ENCODE results near the gene TAF4.

TAF4 gene

DNA sequence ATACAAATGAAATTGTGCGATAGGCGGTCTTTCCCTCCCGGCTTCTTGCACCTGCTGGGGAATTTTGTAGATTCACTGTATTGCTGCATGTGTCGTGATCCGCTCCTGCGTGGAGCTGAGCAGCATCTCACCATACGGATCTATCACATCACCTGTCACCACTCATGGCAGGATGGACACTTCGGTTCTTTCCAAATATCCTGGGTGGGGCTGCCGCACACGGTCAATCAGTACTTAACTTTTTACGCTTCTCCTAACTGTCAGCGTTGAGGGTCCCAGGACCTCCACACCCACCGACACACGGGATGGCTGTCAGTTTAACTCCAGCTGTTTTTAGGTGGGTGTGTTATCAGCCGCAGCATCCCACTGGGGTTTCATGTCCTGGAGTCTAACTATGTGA lies 19.2 kb downstream of the TAF4 start:
- TF ChIP-seq, protein P1, sequence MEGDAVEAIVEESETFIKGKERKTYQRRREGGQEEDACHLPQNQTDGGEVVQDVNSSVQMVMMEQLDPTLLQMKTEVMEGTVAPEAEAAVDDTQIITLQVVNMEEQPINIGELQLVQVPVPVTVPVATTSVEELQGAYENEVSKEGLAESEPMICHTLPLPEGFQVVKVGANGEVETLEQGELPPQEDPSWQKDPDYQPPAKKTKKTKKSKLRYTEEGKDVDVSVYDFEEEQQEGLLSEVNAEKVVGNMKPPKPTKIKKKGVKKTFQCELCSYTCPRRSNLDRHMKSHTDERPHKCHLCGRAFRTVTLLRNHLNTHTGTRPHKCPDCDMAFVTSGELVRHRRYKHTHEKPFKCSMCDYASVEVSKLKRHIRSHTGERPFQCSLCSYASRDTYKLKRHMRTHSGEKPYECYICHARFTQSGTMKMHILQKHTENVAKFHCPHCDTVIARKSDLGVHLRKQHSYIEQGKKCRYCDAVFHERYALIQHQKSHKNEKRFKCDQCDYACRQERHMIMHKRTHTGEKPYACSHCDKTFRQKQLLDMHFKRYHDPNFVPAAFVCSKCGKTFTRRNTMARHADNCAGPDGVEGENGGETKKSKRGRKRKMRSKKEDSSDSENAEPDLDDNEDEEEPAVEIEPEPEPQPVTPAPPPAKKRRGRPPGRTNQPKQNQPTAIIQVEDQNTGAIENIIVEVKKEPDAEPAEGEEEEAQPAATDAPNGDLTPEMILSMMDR (IDR thresholded peaks at IDR 0.05), result no peak
- no peak overlapping the region for H3K27ac ChIP-seq
- DNase-seq (ENCODE audit: low spot score), result no peak
- no peak overlapping the region for H3K4me3 ChIP-seq

DNA sequence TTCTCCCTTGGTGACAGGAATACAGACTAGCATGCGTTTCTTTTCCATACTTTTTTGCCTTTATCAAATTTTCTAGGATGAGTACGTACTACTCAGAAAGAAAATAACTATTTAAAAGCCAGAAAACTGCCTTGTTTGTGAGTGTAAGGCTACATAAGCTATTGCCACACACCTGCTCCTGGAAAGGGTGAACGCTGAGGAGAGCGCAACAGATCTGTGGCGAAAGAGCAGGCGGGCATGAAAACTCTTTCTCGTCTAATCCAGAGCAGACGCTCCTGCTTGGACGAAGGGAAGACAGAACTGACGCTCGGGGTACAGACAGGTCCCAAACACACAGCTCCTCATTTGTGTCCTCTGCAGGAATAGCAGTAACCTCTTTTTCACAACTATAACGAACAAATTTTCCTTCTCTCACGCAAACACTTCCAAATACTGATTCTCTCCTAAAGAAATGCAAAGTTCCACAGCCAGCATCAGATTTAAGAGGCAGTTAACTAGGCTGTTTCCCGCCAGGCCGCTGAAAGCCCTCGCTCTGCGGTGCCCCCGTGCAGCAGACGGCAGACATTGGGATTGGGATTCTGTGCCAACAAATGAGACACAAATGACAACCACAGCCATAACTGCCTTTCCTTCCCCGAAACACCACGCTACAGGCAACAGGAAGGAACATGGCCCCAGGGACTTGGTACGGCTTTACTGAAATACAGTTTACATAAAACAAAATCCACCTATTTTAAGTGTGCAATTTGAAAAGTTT lies 20.0 kb downstream of the TAF4 start:
- no peak for DNase-seq (ENCODE audit: low spot score)
- TF ChIP-seq, protein P1 (IDR thresholded peaks at IDR 0.05), result no peak
- H3K27ac ChIP-seq, result no peak overlapping the region
- no peak overlapping the region for H3K4me3 ChIP-seq

GRCh38 chr20:62045118-62045517 lies 20.6 kb downstream of the TAF4 start:
- TF ChIP-seq, protein P1 (IDR thresholded peaks at IDR 0.05), result no peak
- no peak overlapping the region for H3K27ac ChIP-seq
- H3K4me3 ChIP-seq, result no peak overlapping the region
- DNase-seq (ENCODE audit: low spot score), result no peak

DNA sequence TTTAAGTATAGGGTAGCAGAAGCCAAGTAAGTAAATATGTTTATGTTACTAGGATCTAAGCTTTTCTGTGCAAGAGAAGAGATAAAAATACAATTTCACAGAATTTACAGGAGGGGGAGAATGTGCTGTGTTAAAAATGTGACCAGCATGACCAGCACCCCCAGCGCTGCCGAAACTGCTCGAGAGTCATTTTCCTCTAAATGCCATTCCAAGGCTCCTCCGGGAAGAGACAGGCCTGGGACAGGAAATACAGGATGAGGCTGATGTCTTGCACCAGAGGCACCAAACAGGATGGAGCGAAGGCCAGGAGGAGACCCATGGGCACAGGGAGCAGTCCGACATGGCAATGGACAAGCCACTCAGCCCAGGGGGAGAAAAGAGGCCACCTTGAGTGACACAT lies 21.1 kb downstream of the TAF4 start:
- H3K4me3 ChIP-seq, result no peak overlapping the region
- DNase-seq (ENCODE audit: low spot score), result no peak

DNA sequence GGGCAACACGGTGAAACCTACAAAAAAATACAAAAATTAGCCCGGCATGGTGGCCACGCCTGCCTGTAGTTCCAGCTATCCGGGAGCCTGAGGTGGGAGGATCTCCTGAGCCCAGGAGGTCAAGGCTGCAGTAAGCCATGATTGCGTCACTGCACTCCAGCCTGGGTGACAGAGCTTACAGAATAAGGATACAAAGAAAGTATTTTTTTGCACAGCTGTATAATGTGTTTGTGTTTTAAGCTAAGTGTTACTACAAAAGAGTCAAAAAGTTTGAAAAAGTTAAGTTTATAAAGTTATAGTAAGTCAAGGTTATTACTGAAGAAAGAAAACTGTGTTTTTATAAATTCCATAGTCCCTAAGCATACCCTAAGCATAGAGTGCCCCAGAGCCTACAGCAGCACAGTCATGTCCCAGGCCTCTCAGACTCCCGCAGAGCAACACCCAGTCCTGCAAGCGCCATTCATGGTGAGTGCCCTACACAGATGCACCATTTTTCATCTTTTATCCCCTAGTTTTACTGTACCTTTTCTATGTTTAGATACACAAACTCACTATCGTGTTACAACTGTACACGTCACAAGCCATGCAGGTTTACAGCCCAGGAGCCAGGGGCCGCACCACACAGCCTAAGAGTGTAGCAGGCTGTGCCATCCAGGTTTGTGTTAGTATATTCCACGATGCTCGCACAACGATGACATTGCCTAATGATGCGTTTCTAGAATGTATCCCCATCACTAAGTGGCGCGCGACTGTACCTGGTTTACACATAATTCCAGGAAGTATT lies 22.4 kb downstream of the TAF4 start:
- no peak for DNase-seq (ENCODE audit: low spot score)
- Histone ChIP-seq H3K27ac (no peak overlapping the region), H3K4me3 (no peak overlapping the region)
- TF ChIP-seq, protein P1 (IDR thresholded peaks at IDR 0.05), result no peak

More for the DNA sequence above, 21.1 kb downstream of the TAF4 start:
- TF ChIP-seq, protein P1 (IDR thresholded peaks at IDR 0.05), result no peak
- H3K27ac ChIP-seq, result no peak overlapping the region

DNA sequence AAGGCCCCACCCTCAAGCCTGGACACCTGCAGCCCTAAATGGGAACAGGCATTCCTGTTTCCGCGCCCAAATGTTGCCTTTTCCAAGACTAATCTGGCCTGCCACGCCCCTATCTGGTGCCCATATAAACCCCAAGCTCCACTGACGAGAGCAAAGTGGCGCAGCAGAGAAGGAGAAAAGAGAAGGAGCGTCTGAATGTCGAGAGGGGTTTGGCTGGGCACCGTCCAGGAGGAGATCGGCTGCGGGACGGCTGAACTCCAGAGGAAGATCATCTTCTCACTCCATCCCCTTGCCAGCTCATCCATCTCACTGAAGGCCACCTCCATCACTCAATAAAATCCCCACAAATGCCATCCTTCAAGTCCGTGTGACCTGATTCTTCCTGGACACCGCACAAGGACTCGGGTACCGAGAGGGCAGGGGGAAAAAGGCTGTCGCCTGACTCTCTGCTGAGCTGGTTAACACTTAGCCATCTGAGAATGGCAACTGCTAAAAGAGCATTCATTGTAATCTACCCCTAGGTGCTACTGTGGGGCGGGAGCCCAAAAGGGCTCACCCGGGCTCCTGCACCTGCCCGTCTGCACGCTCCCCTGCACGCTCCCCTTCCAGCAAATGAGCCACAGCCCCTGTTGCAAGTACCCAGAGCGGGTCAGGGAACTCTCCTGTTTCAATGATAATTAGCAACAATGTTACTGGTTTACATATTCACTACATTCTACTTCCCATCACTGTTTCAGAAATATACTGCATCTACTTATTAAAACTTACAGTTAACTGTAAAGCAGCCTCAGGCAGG lies 23.5 kb downstream of the TAF4 start:
- no peak overlapping the region for H3K4me3 ChIP-seq
- no peak overlapping the region for H3K27ac ChIP-seq
- TF ChIP-seq, protein P1 (IDR thresholded peaks at IDR 0.05), result no peak
- DNase-seq (ENCODE audit: low spot score), result no peak

Measured in coronary artery (tissue), 2 donors.